Stimulated activated CD4-positive, alpha-beta T cell treated with anti-CD3 and anti-CD28 coated beads, TNF-alpha, amount 100 ng/mL, for 48 hours (primary cell): ENCODE measurements around the gene PCNP.
"Not testable (repeated sequence)": the region's sequence is repeated elsewhere in the genome, so short reads cannot be mapped to it uniquely, and the experiment has no call there.

Source experiments
- DNase-seq, 3 donors: peaks; one replicate each; pipeline ENCODE4 v3.0.0-alpha.2; 2020; ENCODE audit warnings: low read depth in 3 of 3

PCNP gene, protein sequence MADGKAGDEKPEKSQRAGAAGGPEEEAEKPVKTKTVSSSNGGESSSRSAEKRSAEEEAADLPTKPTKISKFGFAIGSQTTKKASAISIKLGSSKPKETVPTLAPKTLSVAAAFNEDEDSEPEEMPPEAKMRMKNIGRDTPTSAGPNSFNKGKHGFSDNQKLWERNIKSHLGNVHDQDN

DNA sequence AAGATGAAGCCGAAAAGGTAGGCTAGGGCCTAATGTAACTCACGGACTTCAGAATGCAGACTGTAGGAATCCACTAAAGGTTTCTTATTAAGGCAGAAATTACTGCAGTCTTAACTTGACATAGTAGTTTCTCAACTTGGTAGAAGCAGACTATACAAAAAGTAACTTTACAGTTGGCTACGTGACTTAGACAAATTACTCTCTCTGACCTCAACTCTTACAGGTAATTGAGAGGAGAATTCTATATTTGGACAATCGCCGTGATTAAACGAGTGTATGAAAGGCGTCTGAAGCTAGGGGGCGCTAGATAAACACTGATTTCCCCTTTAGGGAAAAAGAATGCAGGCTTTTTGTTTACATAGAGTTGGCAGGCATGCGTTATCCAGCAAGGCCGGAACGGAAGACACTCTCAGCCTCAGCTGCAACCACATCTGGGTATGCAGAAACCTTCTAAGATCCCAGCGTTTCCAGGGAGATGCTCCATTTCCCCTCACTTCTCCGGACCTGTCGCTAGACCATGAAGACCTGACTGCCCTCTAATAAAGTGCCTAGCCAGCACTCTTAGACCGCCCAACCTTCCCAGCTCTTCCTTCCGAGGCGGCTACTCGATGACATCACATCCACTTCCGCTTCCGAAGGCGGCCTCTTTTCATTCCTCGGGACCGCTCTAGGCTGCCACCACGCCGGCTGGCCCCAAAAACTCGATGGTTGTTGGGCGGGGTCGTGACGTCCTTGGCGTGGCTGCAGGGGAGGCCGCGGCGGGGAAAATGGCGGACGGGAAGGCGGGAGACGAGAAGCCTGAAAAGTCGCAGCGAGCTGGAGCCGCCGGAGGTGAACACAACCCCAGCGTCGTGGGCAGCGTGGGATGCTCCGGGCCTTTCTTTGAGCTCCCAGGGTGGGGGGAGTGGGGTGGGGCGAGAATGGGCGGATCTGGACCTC lies at the start of gene PCNP:
PCNP (plus strand) TSS at position 732 of the 939 bp plus-strand sequence; CDS start at position 768, 36 bp downstream.
- peak; percentile 98 to 99 (median 98) for DNase-seq

DNA sequence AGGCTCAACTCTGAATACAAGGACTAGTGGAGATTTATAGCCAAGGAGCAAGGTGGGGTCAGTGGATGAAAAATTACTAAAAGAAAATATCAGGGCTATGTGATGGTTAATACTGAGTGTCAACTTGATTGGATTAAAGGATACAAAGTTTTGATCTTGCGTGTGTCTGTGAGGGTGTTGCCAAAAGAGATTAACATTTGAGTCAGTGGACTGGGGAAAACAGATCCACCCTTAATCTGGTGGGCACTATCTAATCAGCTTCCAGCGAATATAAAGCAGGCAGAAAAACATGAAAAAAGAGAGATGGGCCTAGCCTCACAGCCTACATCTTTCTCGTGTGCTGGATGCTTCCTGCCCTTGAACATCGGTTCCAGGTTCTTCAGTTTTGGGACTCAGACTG lies 46.5 kb upstream of the PCNP start:
- DNase-seq = no peak

DNA sequence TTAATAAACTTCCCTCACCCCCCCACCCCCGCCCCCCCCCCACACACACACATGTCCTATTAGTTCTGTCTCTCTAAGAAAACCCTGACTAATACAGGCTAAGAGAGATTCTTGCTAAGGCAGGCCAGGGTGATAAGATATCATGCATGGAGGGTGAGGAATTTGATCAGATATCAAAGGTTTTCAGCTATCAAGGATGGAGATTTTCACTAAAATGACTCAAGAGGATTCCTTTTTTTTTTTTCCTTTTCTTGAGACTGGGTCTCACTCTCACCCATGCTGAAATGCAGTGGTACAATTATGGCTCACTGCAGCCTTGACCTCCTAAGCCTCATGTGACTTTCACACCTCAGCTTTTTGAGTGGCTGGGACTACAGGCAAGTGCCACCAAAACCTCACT lies 46.1 kb upstream of the PCNP start:
- DNase-seq = no peak

DNA sequence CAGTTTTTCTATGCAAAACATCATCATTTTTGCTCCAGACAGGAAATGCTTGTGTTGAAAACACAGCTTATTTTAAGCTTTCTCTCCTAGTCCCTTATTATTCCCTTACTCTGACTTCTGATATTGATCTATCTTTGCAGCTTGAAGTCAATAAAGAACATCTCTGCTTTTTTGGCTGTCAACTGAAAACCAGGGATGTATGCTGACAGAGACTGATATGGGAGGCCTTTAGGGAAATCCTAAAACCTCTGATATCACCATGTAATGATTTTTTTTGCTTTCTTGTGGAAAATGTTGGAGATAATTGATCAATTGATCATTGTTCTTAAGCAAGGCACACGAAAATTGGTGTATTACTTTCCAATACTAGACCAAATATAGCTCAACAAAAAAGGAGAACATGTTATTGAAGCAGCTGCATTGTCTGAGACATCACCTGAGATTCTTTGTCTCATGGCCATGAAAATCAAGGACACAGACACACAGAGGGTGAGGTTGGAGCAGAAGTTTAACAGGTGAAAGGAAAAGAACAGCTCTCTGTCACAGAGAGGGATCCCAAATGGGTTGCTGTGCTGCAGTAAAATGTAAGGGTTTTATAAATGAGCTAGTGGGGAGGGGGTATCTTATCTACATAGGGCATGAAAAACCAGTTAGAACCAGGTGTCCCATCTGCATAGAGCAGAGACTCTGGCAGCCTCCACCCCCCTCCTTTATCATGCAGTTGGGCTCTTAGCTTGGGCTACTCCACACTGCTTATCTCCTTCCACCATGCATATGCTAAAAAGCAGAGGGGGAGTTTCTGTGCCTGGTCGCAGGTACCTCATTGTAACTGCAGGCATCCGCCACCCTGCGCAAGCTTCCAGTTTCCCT lies 43.9 kb upstream of the PCNP start:
- no peak for DNase-seq

DNA sequence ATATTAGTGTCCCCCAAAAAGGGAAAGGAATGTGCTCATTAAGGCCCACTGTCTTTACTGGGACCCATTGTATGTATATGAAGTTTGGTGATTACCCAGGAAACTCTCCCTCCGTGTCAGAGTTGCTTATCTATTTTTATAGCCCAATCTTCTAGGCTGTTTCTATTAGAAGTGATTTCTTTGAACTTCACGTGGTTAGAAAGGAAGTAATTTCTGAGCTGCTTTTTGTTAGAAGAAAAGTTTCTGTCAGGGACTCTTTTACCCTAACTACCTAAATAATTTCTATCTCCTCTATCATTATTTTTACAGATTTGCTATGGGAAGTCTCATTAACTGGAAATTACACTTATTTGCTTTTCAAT lies 43.3 kb upstream of the PCNP start:
- DNase-seq = no peak

DNA sequence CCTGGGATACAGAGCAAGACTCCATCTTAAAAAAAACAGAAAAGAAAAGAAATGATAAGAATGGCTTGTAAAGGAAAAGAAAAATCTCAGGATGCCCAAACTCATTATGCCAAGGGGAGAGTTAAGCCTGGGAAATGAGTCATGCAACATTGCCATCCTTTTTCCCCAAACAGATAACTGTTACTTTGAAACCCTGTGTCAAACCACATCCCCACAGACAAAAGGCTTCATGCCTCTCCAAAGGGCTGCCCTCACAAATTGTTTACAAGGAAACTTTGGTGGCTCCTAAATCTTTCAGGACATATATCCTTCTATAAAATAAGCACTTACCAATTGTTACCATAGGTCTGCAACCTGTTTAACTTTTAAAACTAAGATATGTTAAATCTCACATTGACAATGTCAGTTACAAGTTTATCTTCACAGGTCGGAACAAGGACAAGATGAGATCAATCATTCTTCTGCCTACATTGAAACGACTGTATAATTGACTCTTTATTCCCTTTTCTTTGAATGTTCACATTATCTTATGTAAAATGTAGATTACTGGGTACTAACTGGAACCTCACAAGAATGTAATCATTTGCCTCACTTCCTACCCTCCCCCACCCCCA lies 42.4 kb upstream of the PCNP start:
- no peak for DNase-seq

- no peak for DNase-seq
Observed at GRCh38 chr3:101532783-101533602, 41.0 kb upstream of the PCNP start.

GRCh38 chr3:101533603-101533968 lies 40.4 kb upstream of the PCNP start:
- no peak for DNase-seq

DNA sequence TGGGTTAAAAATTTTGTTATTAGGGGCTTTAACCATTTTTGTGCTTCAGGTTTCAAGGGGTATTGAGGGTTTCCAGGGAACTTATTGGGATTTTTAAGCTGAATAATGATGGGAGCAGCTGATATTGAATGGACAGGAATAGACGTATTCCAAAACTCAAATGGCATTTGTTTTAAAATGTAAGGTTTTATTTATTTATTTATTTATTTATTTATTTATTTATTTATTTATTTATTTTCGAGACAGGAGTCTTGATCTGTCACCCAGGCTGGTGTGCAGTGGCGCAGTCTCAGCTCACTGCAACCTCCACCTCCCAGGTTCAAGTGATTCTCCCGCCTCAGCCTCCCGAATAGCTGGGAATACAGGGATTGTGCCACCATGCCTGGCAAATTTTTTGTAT lies 38.8 kb upstream of the PCNP start:
- DNase-seq = no peak

GRCh38 chr3:101536266-101536665 lies 37.7 kb upstream of the PCNP start:
- no peak for DNase-seq

DNA sequence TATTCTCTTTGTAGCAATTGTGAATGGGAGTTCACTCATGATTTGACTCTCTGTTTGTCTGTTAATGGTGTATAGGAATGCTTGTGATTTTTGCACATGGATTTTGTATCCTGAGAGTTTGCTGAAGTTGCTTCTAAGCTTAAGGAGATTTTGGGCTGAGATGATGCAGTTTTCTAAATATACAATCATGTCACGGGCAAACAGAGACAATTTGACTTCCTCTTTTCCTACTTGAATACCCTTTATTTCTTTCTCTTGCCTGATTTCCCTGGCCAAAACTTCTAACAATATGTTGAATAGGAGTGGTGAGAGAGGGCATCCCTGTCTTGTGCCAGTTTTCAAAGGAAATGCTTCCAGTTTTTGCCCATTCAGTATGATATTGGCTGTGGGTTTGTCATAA lies 37.0 kb upstream of the PCNP start:
- DNase-seq = not testable (repeated sequence)

DNA sequence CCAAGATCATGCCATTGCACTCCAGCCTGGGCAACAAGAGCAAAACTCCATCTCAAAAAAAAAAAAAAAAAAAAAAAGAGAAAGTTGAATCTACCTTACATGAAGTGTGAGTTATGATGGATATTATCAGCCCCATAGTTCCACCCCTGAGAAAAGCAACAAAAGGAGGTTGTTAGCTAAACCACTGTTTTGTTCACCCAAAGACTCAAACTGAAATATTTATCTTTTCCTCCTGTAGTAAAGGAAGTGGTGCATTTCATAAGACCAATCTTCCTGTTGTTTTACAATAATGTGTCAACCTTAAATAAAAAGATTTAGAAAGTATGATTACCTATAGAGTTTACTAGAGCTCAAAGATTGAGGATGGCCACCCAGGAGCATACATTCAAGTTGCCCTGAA lies 31.0 kb upstream of the PCNP start:
- no peak for DNase-seq

GRCh38 chr3:101544161-101544850 lies 29.7 kb upstream of the PCNP start:
- DNase-seq = no peak

DNA sequence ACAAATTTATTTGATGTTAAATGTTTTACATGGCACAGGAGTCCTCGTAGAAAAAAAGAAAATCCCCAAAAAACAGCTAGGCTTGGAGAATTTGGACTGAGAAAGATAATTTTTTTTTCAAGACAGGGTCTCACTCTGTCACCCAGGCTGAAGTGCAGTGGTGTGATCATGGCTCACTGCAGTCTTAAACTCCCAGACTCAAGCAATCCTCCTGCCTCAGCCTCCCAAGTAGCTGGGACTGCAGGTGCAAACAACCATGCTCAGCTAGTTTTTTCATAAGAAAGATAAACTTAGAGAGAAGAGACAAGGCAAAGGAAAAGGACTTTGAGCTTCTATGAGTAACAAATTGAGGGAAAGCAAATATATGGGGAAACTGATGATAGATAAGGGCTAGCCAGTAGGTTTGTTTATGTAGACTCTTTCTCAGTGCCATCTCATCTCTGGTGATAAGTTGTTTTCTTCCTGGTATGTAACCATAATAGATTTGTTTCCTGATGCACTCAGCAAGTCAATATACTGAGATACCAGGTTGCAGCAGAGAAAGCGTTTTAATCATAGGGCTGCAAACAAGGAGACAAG lies 25.4 kb upstream of the PCNP start:
- no peak for DNase-seq

DNA sequence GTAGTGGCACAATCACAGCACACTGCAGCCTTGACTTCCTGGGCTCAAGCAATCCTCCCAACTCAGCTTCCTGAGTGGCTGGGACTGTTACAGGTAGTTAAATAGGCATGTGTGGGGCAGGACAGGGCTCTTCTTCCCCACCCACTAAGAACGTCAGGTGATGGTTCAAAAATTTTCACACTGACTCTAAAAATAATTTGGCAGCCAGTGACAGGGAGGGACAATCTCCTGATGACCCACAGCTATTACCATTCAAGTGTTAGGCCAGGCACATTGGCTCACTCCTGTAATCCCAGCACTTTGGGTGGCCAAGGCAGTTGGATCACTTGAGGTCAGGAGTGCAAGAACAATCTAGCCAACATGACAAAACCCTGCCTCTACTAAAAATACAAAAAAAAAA lies 24.5 kb upstream of the PCNP start:
- no peak for DNase-seq

GRCh38 chr3:101551359-101552081 lies 22.5 kb upstream of the PCNP start:
- not testable (repeated sequence) for DNase-seq

GRCh38 chr3:101553381-101553780 lies 20.6 kb upstream of the PCNP start:
- DNase-seq = not testable (repeated sequence)

DNA sequence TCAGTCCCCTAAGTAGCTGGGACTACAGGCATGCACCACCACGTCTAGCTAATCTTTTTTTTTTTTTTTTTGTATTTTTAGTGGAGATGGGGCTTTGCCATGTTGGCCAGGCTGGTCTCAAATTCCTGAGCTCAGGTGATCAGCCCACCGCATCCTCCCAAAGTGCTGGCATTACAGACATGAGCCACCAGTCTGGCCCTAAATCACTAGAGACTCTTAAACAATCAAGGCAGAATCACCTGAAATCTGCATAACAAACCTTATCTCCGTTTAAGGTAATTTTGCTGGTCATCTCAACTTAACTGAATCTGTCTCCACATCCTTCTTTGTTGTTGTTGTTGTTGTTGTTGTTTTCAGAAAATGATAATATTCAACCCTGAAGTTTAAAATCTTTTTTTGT lies 17.9 kb upstream of the PCNP start:
- DNase-seq = no peak

DNA sequence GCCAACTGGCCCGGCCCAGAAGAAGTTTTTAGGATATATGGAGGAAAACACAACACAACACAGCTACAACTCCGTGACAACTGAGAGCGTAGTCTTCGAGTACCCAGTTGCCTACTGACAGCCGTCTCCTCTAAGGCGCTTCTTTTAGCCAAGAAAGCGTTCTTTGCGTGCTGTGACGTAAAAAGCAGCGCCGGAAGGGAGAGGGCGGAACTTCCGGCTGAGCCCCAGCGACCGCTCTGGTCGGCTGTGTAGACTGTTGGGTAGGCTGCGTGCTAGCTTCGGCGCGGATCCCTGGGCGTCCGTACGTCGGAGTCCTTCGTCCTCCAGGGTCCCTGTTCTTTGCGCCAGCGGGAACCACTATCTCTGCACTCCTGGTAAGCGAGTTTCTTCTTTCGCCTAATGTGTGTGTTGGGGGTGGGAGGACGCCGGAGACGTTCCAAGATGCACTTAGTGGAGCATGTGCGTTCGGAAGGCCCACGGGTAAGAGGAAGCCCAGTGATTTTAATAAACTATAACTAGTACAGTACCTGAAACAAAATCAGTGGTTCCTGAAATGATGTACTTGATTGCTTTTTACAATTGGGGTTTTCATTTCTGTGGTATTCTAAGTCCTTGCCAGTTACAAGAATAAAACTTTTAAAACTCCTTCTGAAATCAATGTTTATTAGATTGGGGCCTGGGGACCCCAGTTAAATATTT lies 12.2 kb upstream of the PCNP start, which contains the start of gene TRMT10C:
TRMT10C (plus strand) TSS at position 239 of the 699 bp plus-strand sequence. CDS start 2,914 bp downstream, outside the sequence.
- peak; percentile 82 to 91 (median 84) for DNase-seq
